Neutrophil (primary cell): ENCODE data around the gene CNDP1.
"Not testable (repeated sequence)": the region's sequence is repeated elsewhere in the genome, so short reads cannot be mapped to it uniquely, and the experiment has no call there.

Source experiments
- H3K27ac ChIP-seq: fragments of 200-600 bp; sonication (generic); 2 replicates; pipeline ENCODE4 v1.5.1; 2016; ENCODE audit warnings: mild to moderate bottlenecking, moderate library complexity
- H3K27me3 ChIP-seq: fragments of 200-600 bp; sonication (generic); 2 replicates; pipeline ENCODE4 v1.6.0; 2016; ENCODE audit warnings: mild to moderate bottlenecking
- H3K36me3 ChIP-seq: fragments of 200-600 bp; sonication (generic); 2 replicates; pipeline ENCODE4 v1.5.1; 2017
- H3K4me1 ChIP-seq, 2 experiments: fragments of 200-600 bp in 1 of 2; sonication (generic) in 1 of 2; 1 replicate in 1 of 2; 2 replicates in 1 of 2; pipeline versions ENCODE4 v1.5.1 to v1.6.1; 2013 to 2016; ENCODE audit warnings: low read depth in 1 of 2, low read length in 1 of 2, mild to moderate bottlenecking in 1 of 2, moderate library complexity in 1 of 2; ENCODE audit not compliant: control insufficient read depth in 1 of 2, insufficient read depth in 1 of 2
- H3K4me3 ChIP-seq, 2 experiments: fragments of 200-600 bp in 1 of 2; sonication (generic) in 1 of 2; 1 replicate in 1 of 2; 2 replicates in 1 of 2; pipeline ENCODE4 v1.5.1; 2013 to 2016; ENCODE audit warnings: low read depth in 1 of 2, low read length in 1 of 2, mild to moderate bottlenecking in 1 of 2, moderate library complexity in 1 of 2
- H3K9me3 ChIP-seq: fragments of 200-600 bp; sonication (generic); 2 replicates; pipeline ENCODE4 v1.5.1; 2016
- CTCF ChIP-seq: fragments of 200-600 bp; sonication (generic); IDR thresholded peaks from 2 replicates; pipeline ENCODE4 v1.5.1; 2016; ENCODE audit warnings: antibody characterized with exemption

CNDP1 gene

GRCh38 chr18:74497324-74497676 is 37.0 kb upstream of the CNDP1 start:
- peaks cover 39 to 40% of the 10 kb centered on the region in 2 experiments for H3K4me1 ChIP-seq
- no peaks in the 10 kb centered on the region for H3K36me3 ChIP-seq
- peaks cover 20% of the 10 kb centered on the region for H3K27me3 ChIP-seq
- H3K4me3 ChIP-seq: peak overlapping the region; percentile 81 to 90
- no peak for TF ChIP-seq CTCF
- no peaks in the 10 kb centered on the region for H3K9me3 ChIP-seq
- H3K27ac ChIP-seq: peak overlapping the region; percentile 78

- peaks cover 39 to 40% of the 10 kb centered on the region in 2 experiments for H3K4me1 ChIP-seq
- H3K27ac ChIP-seq: peak overlapping the region; percentile 89
- H3K27me3 ChIP-seq: peaks cover 17% of the 10 kb centered on the region
- peaks cover 4% of the 10 kb centered on the region for H3K36me3 ChIP-seq
- no peak for TF ChIP-seq CTCF
- H3K4me3 ChIP-seq: no peak overlapping the region
- no peaks in the 10 kb centered on the region for H3K9me3 ChIP-seq
Observed at GRCh38 chr18:74497778-74498177, 36.5 kb upstream of the CNDP1 start.

GRCh38 chr18:74498712-74499627 is 35.3 kb upstream of the CNDP1 start:
- Histone ChIP-seq H3K9me3 (no peaks in the 10 kb centered on the region), H3K27me3 (peaks cover 12% of the 10 kb centered on the region), H3K4me1 (peaks cover 39 to 40% of the 10 kb centered on the region in 2 experiments), H3K36me3 (peaks cover 13% of the 10 kb centered on the region), H3K27ac (peak overlapping the region; percentile 89), H3K4me3 (peak overlapping the region; percentile 62 to 69)
- peak; percentile 15 for TF ChIP-seq CTCF

GRCh38 chr18:74499633-74500032 is 34.7 kb upstream of the CNDP1 start:
- Histone ChIP-seq H3K27me3 (peaks cover 5% of the 10 kb centered on the region), H3K36me3 (peaks cover 20% of the 10 kb centered on the region), H3K9me3 (no peaks in the 10 kb centered on the region), H3K4me3 (peak overlapping the region; percentile 62 to 69), H3K27ac (peak overlapping the region; percentile 89), H3K4me1 (peaks cover 39 to 40% of the 10 kb centered on the region in 2 experiments)
- no peak for TF ChIP-seq CTCF

GRCh38 chr18:74500372-74500771 is 33.9 kb upstream of the CNDP1 start:
- H3K36me3 ChIP-seq: peaks cover 21% of the 10 kb centered on the region
- H3K4me1 ChIP-seq: peaks cover 38 to 39% of the 10 kb centered on the region in 2 experiments
- no peaks in the 10 kb centered on the region for H3K27me3 ChIP-seq
- no peak overlapping the region for H3K4me3 ChIP-seq
- no peaks in the 10 kb centered on the region for H3K9me3 ChIP-seq
- no peak for TF ChIP-seq CTCF
- peak overlapping the region; percentile 89 for H3K27ac ChIP-seq

GRCh38 chr18:74500774-74501173 is 33.5 kb upstream of the CNDP1 start:
- not testable (repeated sequence) for H3K9me3 ChIP-seq, H3K4me3 ChIP-seq, H3K27me3 ChIP-seq
- peaks cover 21% of the 10 kb centered on the region for H3K36me3 ChIP-seq
- H3K4me1 ChIP-seq: peaks cover 34 to 35% of the 10 kb centered on the region in 2 experiments
- peak overlapping the region; percentile 89 for H3K27ac ChIP-seq
